ENCODE data around the gene RAB38. TPM values are rescaled to one million over a fixed set of nuclear protein-coding genes. Genes with fewer than 3 reads are reported as not detected.

Gene RAB38
- total and polyA plus RNA-seq, 10 of the 15 experiments (the other 5 are each of a cell fraction or from before 2014, with no cell fraction given): 8.4 to 30.5 (median 11.7) TPM

- TF ChIP-seq ZNF592 (IDR thresholded peaks at IDR 0.05): 0 out of 2 replicates have a peak, but pooled peaks have one; percentile 29
These were observed 71.7 kb downstream of the RAB38 start (continued) for GRCh38 chr11:88103337-88104206.

- Histone ChIP-seq H3K27ac (ENCODE audit: control insufficient read depth, insufficient read depth) (no peak overlapping the region), H3K4me2 (ENCODE audit: control insufficient read depth, insufficient read depth) (no peak overlapping the region), H3K9me3 (replicated peaks; ENCODE audit: control insufficient read depth, insufficient read depth, low read length) (no peaks in the 10 kb centered on the region), H3K4me3 (no peak overlapping the region), H3K27me3 (replicated peaks in 1 of 2; ENCODE audit: control insufficient read depth in 2 of 2, insufficient read depth in 2 of 2, low read length in 1 of 2) (no peaks in the 10 kb centered on the region; a peak in 1 of 4 replicates), H3K36me3 (ENCODE audit: control insufficient read depth in 2 of 2, insufficient read depth in 2 of 2, low read length in 1 of 2) (no peaks in the 10 kb centered on the region), H3K9ac (ENCODE audit: control insufficient read depth, insufficient read depth, low read length) (no peak overlapping the region), H2AFZ (ENCODE audit: control insufficient read depth, low read depth, low read length) (no peak overlapping the region), H4K20me1 (ENCODE audit: control insufficient read depth, insufficient read depth) (no peaks in the 10 kb centered on the region), H3K4me1 (ENCODE audit: control insufficient read depth, insufficient read depth, low read length) (peaks cover 3% of the 10 kb centered on the region), H3K79me2 (ENCODE audit: control insufficient read depth, insufficient read depth, low read length) (no peaks in the 10 kb centered on the region)
- ChIA-PET CTCF (interaction anchor here (0.9 to 2.2 kb wide), 8 partner anchors 74 to 495 kb away, joined by 3 to 13 read pairs (median 3); partner anchors contain the start of gene CTSC), RAD21 (ENCODE audit: unreplicated experiment) (no interaction called here), POLR2A (no interaction called here), SMC1A (ENCODE audit: uncharacterized antibody, unreplicated experiment) (interaction anchor here (0.8 to 1.1 kb wide), 3 partner anchors 72 to 379 kb away, joined by 3 read pairs; partner anchors contain the start of gene RAB38)
- in situ Hi-C loops (cut with MboI) (loop anchor here (5.0 kb wide), 1 partner anchor 440 kb away; no protein-coding TSS in a partner anchor), intact Hi-C loops (cut with micrococcal nuclease; ENCODE audit: unreplicated experiment) (loop anchor here (5.0 kb wide), 4 partner anchors 130 to 785 kb away; partner anchors contain the start of gene CTSC)
- TF ChIP-seq MAX (IDR thresholded peaks at IDR 0.05; ENCODE audit: low read depth, low read length): no peak
- no peak for TF ChIP-seq NFXL1 (IDR thresholded peaks at IDR 0.05; ENCODE audit: borderline replicate concordance)
- TF ChIP-seq RB1 (IDR thresholded peaks at IDR 0.05; ENCODE audit: borderline replicate concordance): no peak
- no peak for TF ChIP-seq TARDBP (IDR thresholded peaks at IDR 0.05; ENCODE audit: borderline replicate concordance)
- no peak for TF ChIP-seq PBX3 (IDR thresholded peaks at IDR 0.05; ENCODE audit: insufficient replicate concordance, low read depth, low read length)
- DNase-seq (ENCODE audit: low read depth, low spot score) (no peak), ATAC-seq (no peak), FAIRE-seq (no peak)
- 43% methylated on average over 3 of the region's 3 CpGs for WGBS (ENCODE audit: insufficient coverage, insufficient replicate concordance, low lambda C conversion rate, missing lambda C conversion rate)
- BruUV-seq (replicated peaks): no TSS peak
These were observed 72.7 kb downstream of the RAB38 start for GRCh38 chr11:88102598-88102934.
